GM10248 (cell line): Measurements from ENCODE around the gene TADA3.
A peak's percentile ranks its signal among the peaks of the same experiment; 100 is the strongest.

ENCODE experiments used
- CTCF ChIA-PET: fragments of 300-600 bp; sonication (Branson Sonifier 250); formaldehyde crosslinking; extraction: SDS; loops from one replicate; lab custom pipeline; 2021; ENCODE audit warnings: antibody characterized with exemption; lab: Yijun Ruan, JAX
- POLR2A ChIA-PET: fragments of 350-650 bp; sonication (Branson Sonifier 250); formaldehyde crosslinking; extraction: SDS; loops from one replicate; lab custom pipeline; 2020; ENCODE audit warnings: antibody characterized with exemption; lab: Yijun Ruan, JAX
- DNase-seq: peaks from one replicate; pipeline ENCODE4 v3.0.0; 2012; ENCODE audit errors: extremely low spot score
- CTCF ChIP-seq: IDR thresholded peaks from 2 replicates; pipeline ENCODE4 v1.5.1; 2012; ENCODE audit warnings: mild to moderate bottlenecking, low read depth; ENCODE audit errors: extremely low read depth, missing control alignments, control extremely low read depth

TADA3 gene

GRCh38 chr3:9731206-9732079, 60.8 kb downstream of the TADA3 start, which contains the start of gene BRPF1:
Gene BRPF1, plus strand, starts transcription at chr3:9731735. Its CDS starts 2,406 bp downstream, at chr3:9734141.
- peak; percentile 100 for DNase-seq
- ChIA-PET POLR2A (interaction anchor here (0.6 to 3.0 kb wide), 3 partner anchors 18 to 335 kb away, joined by 4 to 11 read pairs (median 4); partner anchors contain the start of gene OGG1), CTCF (interaction anchor here (1.0 to 3.2 kb wide), 3 partner anchors 11 to 20 kb away, joined by 3 to 26 read pairs (median 4); no protein-coding TSS in a partner anchor)

GRCh38 chr3:9730657-9731205, 61.5 kb downstream of the TADA3 start:
- DNase-seq = no peak
- ChIA-PET CTCF (interaction anchor here (0.6 to 2.4 kb wide), 5 partner anchors 9 to 227 kb away, joined by 3 to 10 read pairs (median 4); partner anchors contain the start of gene CAMK1), POLR2A (interaction anchor here (0.7 to 1.1 kb wide), 2 partner anchors 78 to 334 kb away, joined by 3 to 4 read pairs; no protein-coding TSS in a partner anchor)
- TF ChIP-seq CTCF = no peak

More at GRCh38 chr3:9731206-9732079, 60.8 kb downstream of the TADA3 start, which contains the start of gene BRPF1:
- no peak for TF ChIP-seq CTCF
